Esophagus (tissue), 2 donors: ENCODE results near the gene KLHDC8B. TPM values are rescaled to one million over a fixed set of nuclear protein-coding genes. Genes with fewer than 3 reads are reported as not detected.

ENCODE experiments used
- H3K27ac ChIP-seq, 2 donors: one replicate each; pipeline ENCODE4 v1.5.1; 2013; ENCODE audit warnings: low read depth in 2 of 2, mild to moderate bottlenecking in 2 of 2, inconsistent platforms in 1 of 2, low read length in 1 of 2, moderate library complexity in 1 of 2
- H3K27me3 ChIP-seq, 2 donors: one replicate each; pipeline ENCODE4 v1.6.1; 2013; ENCODE audit warnings: low read length in 2 of 2, control low read depth in 1 of 2, mild to moderate bottlenecking in 1 of 2; ENCODE audit not compliant: insufficient read depth in 2 of 2, control insufficient read depth in 1 of 2
- H3K36me3 ChIP-seq, 2 donors: one replicate each; pipeline ENCODE4 v1.6.1; 2013; ENCODE audit warnings: low read length in 1 of 2; ENCODE audit not compliant: control insufficient read depth in 2 of 2, insufficient read depth in 2 of 2
- H3K4me1 ChIP-seq, 2 donors: one replicate each; pipeline ENCODE4 v1.6.1; 2013; ENCODE audit warnings: low read length in 1 of 2; ENCODE audit not compliant: control insufficient read depth in 2 of 2, insufficient read depth in 2 of 2
- H3K4me3 ChIP-seq, 2 donors: one replicate each; pipeline ENCODE4 v1.5.1; 2013; ENCODE audit warnings: low read length in 2 of 2, mild to moderate bottlenecking in 2 of 2, low read depth in 1 of 2, moderate library complexity in 1 of 2
- H3K9me3 ChIP-seq, 2 donors: one replicate each; pipeline ENCODE4 v1.6.1; 2013; ENCODE audit warnings: mild to moderate bottlenecking in 2 of 2, low read depth in 1 of 2, low read length in 1 of 2, moderate library complexity in 1 of 2; ENCODE audit not compliant: control insufficient read depth in 2 of 2, insufficient read depth in 1 of 2
- whole genome bisulfite sequencing, 2 donors: extraction: QIAGEN DNeasy Blood & Tissue Kit; methylation state at CpG; one replicate each; pipeline ENCODE4 v1.1.7; 2013; 5-methylcytosine and 5-hydroxymethylcytosine counted together
- polyA plus RNA-seq, 2 donors: library from polyadenylated mRNA; stranded (reverse); fragments of 200-250 nt; gene quantifications; one replicate each; pipeline ENCODE4 v1.2.3, GENCODE V29; 2013
- donor health status: healthy with polysubstance abuse.
- donor health status: Bipolar disorder and iron deficiency.

The KLHDC8B gene
- polyA plus RNA-seq, 2 donors = 24.5 to 39.0 TPM

DNA sequence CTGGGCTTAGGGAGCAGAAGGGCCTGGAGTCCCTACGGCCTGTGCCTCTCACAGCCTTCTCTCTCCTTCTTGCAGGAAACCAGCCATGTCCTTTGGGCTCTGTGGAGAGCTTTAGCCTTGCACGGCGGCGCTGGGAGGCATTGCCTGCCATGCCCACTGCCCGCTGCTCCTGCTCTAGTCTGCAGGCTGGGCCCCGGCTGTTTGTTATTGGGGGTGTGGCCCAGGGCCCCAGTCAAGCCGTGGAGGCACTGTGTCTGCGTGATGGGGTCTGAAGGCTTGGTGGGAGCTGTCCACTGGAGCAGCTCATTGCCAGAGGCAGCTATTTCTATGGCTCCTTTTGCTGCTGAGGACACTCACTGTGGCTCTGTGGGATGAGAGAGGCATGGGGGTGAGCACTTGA is 4.1 kb downstream of the KLHDC8B start:
- Histone ChIP-seq H3K36me3 (peaks cover 3 to 23% of the 10 kb centered on the region in 2 donors), H3K27ac (no peak overlapping the region), H3K9me3 (no peaks in the 10 kb centered on the region), H3K4me1 (peaks cover 6 to 14% of the 10 kb centered on the region in 2 donors), H3K4me3 (no peak overlapping the region), H3K27me3 (no peaks in the 10 kb centered on the region)
- 85 to 91% methylated on average over 8 of the region's 8 CpGs for WGBS, 2 donors

DNA sequence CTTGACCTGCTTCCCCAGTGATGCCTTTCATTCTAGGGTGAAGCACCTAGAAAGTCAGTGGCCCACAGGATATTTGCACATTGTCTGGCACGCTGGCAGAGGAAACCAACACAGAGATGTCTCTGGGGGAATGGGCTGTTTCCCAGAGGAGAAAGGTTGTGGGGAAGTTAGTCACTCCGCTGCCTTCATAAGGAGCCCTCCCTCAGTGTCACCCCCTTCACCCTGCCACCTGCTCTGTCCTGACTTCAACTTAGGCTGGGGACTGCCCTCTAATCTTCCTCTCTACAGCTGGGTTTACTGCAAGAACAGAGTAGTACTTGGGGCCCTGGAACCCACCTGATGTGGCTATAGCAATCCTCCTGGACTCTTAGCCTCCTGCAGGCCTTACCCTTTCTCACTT is 5.7 kb downstream of the KLHDC8B start:
- peaks cover 6 to 14% of the 10 kb centered on the region in 2 donors for H3K4me1 ChIP-seq
- no peak overlapping the region for H3K27ac ChIP-seq
- no peaks in the 10 kb centered on the region for H3K9me3 ChIP-seq
- peaks cover 3 to 23% of the 10 kb centered on the region in 2 donors for H3K36me3 ChIP-seq
- no peak overlapping the region for H3K4me3 ChIP-seq
- no peaks in the 10 kb centered on the region for H3K27me3 ChIP-seq
- WGBS, 2 donors = 77 to 78% methylated on average over 2 of the region's 2 CpGs

DNA sequence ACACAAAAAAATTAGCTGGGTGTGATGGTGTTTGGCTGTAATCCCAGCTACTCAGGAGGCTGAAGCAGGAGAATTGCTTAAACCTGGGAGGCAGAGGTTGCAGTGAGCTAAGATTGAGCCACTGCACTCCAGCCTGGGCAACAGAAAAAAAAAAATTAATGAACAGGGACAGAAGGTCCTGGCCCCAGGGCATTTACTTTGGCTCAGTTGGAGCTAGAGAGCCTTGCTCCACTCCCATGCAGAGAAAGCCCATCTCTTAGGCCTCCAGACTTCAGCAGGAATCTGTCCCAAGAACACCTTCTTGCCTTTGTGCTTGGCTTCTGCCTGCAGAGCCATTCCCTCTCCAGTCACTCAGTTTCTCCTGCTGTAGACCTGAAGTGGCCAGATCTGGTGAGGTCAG is 8.7 kb downstream of the KLHDC8B start:
- Histone ChIP-seq H3K9me3 (no peaks in the 10 kb centered on the region), H3K4me1 (no peaks in the 10 kb centered on the region), H3K27ac (no peak overlapping the region), H3K4me3 (no peak overlapping the region), H3K36me3 (peaks cover 3 to 14% of the 10 kb centered on the region in 2 donors), H3K27me3 (no peaks in the 10 kb centered on the region)

DNA sequence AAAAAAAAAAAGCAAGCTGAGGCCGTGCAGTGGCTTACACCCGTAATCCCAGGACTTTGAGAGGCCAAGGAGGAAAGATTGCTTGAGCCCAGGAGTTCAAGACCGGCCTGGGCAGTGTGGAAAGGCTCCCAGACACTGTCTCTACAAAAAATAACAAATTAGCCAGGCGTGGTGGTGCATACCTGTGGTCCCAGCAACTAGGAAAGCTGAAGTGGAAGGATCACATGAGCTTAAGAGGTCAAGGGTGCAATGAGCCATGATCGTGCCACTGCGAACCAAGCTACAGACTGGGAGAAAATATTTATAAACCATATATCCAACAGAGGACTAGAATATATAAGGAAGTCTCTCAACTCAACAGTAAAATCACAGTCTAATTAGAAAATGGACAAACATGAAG is 10.0 kb downstream of the KLHDC8B start:
- WGBS, 2 donors = 66 to 68% methylated on average over 6 of the region's 6 CpGs
- Histone ChIP-seq H3K4me3 (no peak overlapping the region), H3K27me3 (no peaks in the 10 kb centered on the region), H3K27ac (no peak overlapping the region), H3K9me3 (no peaks in the 10 kb centered on the region), H3K4me1 (no peaks in the 10 kb centered on the region), H3K36me3 (peaks cover 3 to 7% of the 10 kb centered on the region in 2 donors)

DNA sequence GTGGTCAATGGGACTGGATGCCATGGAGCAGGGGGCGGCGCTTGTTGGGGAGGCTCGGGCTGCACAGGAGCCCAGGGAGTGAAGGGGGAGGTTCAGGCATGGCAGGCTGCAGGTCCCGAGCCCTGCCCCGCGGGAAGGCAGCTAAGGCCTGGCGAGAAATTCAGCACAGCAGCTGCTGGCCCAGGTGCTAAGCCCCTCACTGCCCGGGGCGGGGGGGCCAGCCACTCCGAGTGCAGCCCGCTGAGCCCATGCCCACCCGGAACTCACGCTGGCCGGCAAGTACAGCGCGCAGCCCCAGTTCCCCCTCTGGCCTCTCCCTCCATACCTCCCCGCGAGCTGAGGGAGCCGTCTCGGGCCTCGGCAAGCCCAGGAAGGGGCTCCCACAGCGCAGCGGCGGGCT is 11.3 kb downstream of the KLHDC8B start:
- no peaks in the 10 kb centered on the region for H3K9me3 ChIP-seq
- no peak overlapping the region for H3K4me3 ChIP-seq
- no peak overlapping the region for H3K27ac ChIP-seq
- H3K36me3 ChIP-seq = peaks cover 0 to 5% of the 10 kb centered on the region in 2 donors
- WGBS, 2 donors = 92% methylated on average over 18 to 24 of the region's 24 CpGs
- H3K27me3 ChIP-seq = no peaks in the 10 kb centered on the region
- no peaks in the 10 kb centered on the region for H3K4me1 ChIP-seq

DNA sequence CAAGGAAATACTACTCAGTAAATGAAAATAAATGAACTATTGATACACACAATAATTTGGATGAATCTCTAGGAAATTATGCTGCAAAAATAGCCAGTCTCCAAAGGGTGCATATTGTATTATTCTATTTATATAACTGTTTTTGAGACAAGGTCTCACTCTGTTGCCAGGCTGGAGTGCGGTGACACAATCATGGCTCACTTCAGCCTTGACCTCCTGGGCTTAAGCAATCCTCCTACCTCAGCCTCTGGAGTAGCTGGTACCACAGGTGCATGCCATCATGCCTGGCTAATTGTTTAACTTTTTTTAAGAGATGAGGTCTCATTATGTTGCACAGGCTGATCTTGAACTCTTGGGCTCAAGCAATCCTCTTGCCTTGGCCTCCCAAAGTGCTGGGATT is 12.5 kb downstream of the KLHDC8B start:
- WGBS, 2 donors = 67 to 76% methylated on average over 1 of the region's 1 CpG
- Histone ChIP-seq H3K9me3 (no peaks in the 10 kb centered on the region), H3K36me3 (no peaks in the 10 kb centered on the region), H3K4me1 (no peaks in the 10 kb centered on the region), H3K4me3 (no peak overlapping the region), H3K27ac (no peak overlapping the region), H3K27me3 (no peaks in the 10 kb centered on the region)

DNA sequence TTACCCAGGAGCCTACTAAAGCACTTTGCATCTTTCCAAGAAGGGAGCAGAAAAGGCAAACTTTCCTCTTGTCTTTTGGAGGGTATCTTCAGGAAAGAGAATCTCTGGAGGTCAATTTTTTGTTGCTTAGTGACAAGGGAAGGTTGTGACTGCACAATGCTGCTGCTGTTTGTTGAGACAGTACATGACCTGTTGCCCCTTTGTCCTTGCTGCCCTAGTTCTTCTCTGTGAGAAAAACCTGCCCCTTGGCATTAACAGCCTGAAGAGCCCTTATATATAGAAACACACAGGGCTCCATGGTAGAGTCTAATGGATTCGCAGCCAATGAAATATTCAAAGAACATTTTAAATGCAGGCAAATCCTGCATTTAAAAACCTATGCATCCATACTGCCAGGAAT is 20.3 kb downstream of the KLHDC8B start:
- 90 to 92% methylated on average over 1 of the region's 1 CpG for WGBS, 2 donors
- no peak overlapping the region for H3K27ac ChIP-seq
- no peaks in the 10 kb centered on the region for H3K36me3 ChIP-seq
- no peaks in the 10 kb centered on the region for H3K9me3 ChIP-seq
- H3K4me3 ChIP-seq = no peak overlapping the region
- no peaks in the 10 kb centered on the region for H3K27me3 ChIP-seq
- no peaks in the 10 kb centered on the region for H3K4me1 ChIP-seq

DNA sequence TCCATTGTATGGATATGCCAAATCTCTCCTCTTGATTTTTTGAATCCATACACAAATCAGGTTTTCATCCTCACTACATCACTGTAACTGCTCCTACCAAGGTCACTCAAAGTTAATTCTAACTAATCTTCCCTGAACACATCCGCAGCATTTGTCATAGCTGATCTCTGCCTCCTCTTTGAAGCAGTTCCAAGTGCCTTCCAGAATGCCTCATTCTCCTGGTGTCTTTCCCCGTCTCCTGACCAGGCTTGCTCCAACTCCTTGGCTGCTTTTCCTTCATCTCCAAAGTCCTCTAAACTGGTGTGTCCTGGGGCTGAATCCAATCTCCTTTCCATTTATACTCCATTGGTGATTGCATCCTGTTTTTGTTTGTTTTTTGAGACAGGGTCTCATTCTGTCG is 26.8 kb downstream of the KLHDC8B start:
- peaks cover 0 to 3% of the 10 kb centered on the region in 2 donors for H3K4me1 ChIP-seq
- H3K36me3 ChIP-seq = no peaks in the 10 kb centered on the region
- no peaks in the 10 kb centered on the region for H3K9me3 ChIP-seq
- H3K27me3 ChIP-seq = no peaks in the 10 kb centered on the region
- H3K4me3 ChIP-seq = no peak overlapping the region
- 41 to 43% methylated on average over 3 of the region's 3 CpGs for WGBS, 2 donors
- no peak overlapping the region for H3K27ac ChIP-seq

DNA sequence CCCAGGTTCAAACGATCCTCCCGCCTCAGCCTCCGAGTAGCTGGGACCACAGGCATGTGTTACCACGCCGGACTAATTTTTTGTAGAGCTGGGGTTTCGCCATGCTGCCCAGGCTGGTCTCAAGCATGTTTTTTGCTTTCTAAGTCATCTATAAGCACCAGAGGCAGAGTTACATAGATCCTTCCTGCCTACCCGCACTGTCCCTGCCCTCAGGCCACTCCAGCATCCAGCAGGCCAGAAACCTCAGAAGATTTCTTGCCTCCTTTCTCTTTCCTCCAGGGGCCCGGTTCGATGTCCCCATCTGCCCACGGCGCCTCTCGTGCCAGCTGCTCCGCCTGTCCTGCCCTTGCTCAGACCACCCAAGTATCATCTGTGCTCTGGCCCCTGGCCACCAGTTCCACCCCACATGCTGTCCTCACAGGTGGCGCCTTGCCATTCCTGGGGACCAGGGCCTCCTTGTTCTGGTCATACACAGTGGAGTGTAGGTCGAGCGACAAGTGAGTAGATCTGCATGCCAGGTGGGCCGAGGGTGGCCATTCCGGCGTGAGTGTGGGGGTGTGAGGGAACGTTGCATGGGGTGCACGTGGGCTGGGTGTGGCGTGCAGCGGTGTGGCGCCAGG is 27.3 kb downstream of the KLHDC8B start:
- H3K27ac ChIP-seq = peak overlapping the region in 1 of 2 donors; percentile 22
- WGBS, 2 donors = 61 to 63% methylated on average over 24 of the region's 24 CpGs

DNA sequence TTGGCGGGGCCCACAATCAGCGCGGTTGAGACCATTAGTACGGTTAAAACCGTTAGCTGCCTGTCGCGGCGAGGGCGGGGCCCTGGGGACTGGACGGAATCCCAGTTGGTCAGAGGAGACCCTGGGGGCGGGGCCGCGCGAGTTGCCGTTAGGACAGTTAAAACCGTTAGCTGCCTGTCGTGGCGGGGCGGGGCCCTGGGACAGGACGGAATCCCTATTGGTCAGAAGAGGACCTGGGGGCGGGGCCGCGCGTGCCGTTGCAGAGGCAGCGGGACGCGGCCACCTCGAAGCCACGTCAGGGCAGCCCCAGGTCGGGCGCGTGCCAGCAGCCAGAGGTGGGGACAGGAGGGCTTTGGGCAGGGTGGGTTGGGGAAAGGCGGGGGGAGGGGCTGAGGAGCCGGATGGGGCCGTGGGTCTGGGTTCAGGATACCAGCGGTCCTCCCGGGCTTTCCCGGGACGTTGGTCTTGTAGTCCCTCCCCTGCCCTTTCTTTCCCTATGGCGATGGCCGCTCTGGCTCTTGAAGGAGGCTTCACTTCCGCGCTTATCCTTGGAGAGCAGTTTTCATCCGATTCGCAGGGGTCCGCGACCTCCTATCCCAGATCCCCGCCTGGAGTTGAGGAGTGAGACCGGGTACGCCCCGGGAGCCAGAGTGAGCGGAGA is 28.0 kb downstream of the KLHDC8B start:
- H3K4me3 ChIP-seq = peak overlapping the region; percentile 25 to 27
- H3K27me3 ChIP-seq = no peaks in the 10 kb centered on the region
- peaks cover 0 to 3% of the 10 kb centered on the region in 2 donors for H3K4me1 ChIP-seq
- peak overlapping the region in 1 of 2 donors; percentile 42 for H3K27ac ChIP-seq
- 27 to 31% methylated on average over 51 to 53 of the region's 53 CpGs for WGBS, 2 donors
- H3K36me3 ChIP-seq = no peaks in the 10 kb centered on the region
- no peaks in the 10 kb centered on the region for H3K9me3 ChIP-seq

More for the DNA sequence above, 27.3 kb downstream of the KLHDC8B start:
- Histone ChIP-seq H3K36me3 (no peaks in the 10 kb centered on the region), H3K4me3 (peak overlapping the region in 1 of 2 donors; percentile 27), H3K4me1 (peaks cover 0 to 3% of the 10 kb centered on the region in 2 donors), H3K9me3 (no peaks in the 10 kb centered on the region), H3K27me3 (no peaks in the 10 kb centered on the region)
